UCSD-AML1 (cell line): Measurements from ENCODE around the gene PHPT1.
"Not testable (repeated sequence)": the region's sequence is repeated elsewhere in the genome, so short reads cannot be mapped to it uniquely, and the experiment has no call there.

Source experiments
- DNase-seq: peaks from one replicate; lab custom pipeline; 2025; ENCODE audit not compliant: unreplicated experiment; lab: John Stamatoyannopoulos, UW

PHPT1 gene

GRCh38 chr9:136849038-136849959, at the start of gene PHPT1:
TSS of gene PHPT1 (plus strand) at chr9:136849409. CDS start at chr9:136849431, 22 bp downstream.
- peak; percentile 99 for DNase-seq

DNA sequence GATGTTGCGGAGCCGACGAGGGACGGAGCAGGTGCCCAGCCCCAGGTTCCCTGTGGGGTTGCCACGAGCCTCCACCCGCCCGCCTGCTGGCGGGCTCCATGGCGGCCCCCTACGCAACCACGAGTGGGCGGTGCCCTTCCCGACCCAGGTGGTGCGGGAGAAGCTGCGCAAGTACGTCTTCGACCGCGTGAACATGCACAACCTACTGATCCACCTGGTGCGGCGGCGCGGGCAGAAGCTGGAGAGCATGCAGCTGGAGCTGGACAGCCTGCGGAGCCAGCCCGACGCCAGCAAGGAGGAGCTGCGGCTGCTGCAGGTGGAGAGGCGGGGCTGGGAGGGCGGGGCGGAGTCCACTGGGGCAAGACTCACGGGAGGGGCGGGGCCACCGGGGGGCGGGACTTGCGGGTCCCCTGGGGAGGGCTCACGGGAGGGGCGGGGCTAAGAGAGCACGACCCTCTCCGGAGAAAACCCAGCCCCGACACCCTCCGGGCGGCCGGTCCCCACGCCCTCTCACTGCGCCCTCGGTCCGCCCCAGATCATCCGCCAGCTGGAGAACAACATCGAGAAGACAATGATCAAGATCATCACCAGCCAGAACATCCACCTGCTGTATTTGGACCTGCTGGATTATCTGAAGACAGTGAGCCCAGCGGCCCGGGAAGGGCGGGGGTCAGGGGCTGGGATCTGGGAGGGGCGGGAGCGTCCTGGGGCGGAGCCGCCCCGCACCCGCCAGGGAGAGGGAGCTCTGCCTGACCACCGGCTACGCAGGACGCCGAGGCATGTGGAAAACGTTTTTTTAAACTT, 49.2 kb upstream of the PHPT1 start:
- peak; percentile 83 for DNase-seq

DNA sequence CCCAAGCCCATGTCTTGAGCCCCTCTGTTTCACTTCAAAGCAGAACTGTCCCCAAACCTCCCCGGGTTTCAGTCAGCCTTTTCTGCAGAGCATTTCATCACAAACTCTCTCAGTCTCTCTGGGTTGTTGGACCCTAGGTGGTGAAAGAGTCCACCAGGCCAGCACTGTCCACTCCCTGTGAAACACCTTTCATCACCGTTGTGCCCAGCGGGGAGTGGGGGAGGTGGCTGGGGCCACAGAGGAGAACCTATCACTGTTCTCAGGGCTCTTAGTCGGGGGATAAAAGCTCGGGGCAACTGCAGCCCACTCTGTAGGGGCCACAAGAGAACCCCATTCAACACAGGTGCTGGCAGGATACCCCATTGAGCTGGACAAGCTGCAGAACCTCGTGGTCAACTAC, 46.9 kb upstream of the PHPT1 start:
- no peak for DNase-seq

DNA sequence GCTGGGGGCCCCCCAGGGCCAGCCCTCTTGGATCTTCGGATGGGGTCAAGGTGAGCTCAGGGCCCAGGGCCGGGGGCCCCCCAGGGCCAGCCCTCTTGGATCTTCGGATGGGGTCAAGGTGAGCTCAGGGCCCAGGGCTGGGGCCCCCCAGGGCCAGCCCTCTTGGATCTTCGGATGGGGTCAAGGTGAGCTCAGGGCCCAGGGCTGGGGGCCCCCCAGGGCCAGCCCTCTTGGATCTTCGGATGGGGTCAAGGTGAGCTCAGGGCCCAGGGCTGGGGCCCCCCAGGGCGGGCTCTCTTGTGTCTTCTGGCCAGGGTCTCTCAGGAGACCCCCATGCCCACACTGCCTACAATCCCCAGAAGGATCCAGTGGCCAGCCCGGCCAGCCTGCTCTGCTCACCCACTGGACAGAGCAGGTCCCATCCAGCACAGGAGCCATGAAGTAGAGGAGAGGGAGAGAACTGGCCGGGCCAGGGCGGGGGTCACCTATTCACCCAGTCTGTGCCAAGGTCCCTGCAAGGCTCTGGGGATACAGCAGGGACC, 46.1 kb upstream of the PHPT1 start:
- DNase-seq, result not testable (repeated sequence)

GRCh38 chr9:136803551-136804508, 45.4 kb upstream of the PHPT1 start:
- DNase-seq, result no peak

GRCh38 chr9:136804509-136805206, 44.6 kb upstream of the PHPT1 start:
- DNase-seq, result no peak

DNA sequence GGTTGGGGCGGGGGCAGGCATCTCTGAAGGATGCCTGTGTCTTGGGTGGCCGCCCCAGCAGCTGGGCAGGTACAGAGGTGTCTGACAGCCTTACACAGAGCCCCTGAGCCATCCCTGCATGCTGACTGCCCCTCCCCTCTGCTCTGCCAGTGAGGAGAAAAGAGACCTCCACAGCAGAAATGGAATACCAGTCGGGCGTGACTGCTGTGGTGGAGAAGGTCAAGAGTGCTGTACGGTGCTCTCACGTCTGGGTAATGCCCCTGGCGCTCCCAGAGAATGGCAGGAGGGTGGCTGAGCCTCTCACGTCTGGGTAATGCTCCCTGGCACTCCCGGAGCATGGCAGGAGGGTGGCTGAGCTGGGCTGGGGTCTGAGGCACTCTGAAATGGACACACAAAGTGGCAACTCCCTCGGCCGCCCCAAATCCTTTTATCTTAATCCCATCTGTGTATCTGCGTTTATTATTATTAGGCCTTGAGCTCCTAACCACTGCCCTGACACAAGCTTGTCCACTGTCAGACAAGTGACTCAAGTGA, 43.9 kb upstream of the PHPT1 start:
- DNase-seq, result no peak

- no peak for DNase-seq
Observed at GRCh38 chr9:136806067-136806466, 43.1 kb upstream of the PHPT1 start.

GRCh38 chr9:136806631-136807201, 42.5 kb upstream of the PHPT1 start:
- no peak for DNase-seq

- peak; percentile 85 for DNase-seq
Observed at GRCh38 chr9:136807281-136808074, 41.7 kb upstream of the PHPT1 start, which contains the start of gene RABL6. TSS of gene RABL6 (plus strand) at chr9:136807948. CDS start at chr9:136808197, 249 bp downstream.

- DNase-seq, result peak; percentile 43
Observed at GRCh38 chr9:136808075-136808805, 41.0 kb upstream of the PHPT1 start.

DNA sequence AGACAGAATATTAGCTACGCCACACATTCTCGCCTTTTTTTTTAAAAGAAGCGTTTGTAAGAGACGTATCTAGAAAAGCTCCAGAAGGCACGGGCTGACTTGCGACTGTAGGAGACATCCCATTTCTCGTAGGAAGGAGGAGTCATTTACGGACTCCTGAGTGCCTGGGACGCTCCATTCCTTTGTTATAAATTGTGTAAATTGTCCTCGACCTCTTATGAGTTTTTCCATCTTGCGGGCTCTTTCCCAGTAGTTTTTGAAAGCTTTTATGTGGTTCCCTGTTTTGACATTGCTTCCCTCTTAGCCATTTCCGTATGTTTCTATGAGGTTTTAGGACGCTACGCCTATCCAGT, 40.4 kb upstream of the PHPT1 start:
- DNase-seq, result no peak

DNA sequence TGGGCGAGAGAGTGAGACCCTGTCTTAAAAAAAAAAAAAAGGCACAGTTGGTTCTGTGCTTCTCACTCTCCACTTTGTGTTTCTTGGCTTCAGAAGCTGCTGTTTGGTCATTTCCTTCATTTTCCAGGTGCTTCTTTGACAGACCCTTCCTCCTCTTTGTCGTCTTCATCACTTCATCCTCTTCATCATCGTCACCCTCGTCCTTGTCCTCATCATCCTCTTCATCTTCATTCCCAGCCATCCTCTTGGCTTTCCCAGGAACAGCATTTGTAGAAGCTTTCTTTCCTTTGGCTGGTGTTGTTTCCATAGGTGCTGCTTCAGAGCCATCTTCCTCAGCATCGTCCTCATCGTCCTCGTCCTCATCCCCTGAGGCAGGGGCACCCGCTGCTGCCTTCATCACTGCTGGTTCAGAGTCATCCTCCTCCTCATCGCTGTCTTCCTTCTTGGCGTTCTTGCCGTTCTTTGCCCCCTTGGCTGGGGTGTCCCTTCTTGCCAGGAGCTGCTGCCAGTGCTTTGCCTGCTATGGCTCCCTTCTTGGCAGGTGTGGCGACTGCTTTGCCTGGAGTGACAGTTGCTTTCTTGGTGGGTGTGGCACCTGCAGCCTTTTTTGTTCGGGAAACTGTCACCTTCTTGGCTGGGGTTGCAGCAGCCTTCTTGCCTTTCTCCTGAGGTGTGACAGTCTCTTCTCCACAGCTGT, 34.3 kb upstream of the PHPT1 start:
- no peak for DNase-seq

- no peak for DNase-seq
Observed at GRCh38 chr9:136815422-136815782, 33.8 kb upstream of the PHPT1 start.

DNA sequence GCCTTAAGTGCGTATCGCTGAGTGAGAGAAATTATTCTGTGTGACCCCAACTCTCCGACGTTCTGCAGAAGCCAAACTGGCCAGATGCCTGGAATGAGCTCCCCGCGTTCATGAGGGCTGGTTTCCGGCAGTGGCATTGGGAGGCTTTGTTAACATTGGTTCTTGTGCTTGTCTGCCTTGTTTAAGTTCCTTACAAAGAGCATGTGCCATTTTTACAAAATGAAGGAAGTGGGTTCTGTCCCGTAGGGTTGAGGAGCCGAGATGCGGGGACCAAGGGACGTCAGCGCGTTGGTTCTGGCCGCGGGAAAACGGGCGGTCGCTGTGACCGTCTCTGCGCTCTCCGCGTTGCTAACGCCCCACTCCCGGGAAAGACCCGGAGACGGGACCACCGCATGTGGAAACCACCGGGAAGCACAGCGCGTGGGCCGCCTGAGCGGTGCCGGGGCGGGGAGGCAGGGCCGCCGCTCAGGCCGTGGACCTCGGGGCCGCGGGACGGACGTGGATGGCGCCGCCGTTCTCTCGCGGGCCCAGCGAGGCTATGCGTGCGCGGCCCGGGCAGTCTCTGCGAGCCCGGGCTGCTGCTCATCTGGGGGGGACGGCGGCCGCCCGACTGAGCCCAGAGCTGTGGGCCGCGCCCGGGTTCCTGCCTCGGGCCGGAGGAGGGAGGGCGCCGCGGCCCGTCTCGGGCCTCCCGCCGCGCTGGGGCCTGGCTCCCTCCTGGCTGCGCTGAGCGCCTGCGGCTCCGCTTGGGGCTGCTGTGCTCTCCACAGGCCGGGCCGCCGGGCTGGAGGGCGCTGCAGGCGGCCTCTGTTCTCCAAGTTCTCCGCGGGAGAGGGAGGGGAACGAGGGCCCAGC, 28.0 kb upstream of the PHPT1 start:
- no peak for DNase-seq

GRCh38 chr9:136821826-136822544, 27.2 kb upstream of the PHPT1 start:
- DNase-seq, result no peak
